Measurements from ENCODE around the gene TGFB1I1. TPM values are rescaled to one million over a fixed set of nuclear protein-coding genes. Genes with fewer than 3 reads are reported as not detected.
A peak's percentile ranks its signal among the peaks of the same experiment; 100 is the strongest.

The TGFB1I1 gene
- total RNA-seq, 1 experiment from 2014 or later = 8.7 TPM

DNA sequence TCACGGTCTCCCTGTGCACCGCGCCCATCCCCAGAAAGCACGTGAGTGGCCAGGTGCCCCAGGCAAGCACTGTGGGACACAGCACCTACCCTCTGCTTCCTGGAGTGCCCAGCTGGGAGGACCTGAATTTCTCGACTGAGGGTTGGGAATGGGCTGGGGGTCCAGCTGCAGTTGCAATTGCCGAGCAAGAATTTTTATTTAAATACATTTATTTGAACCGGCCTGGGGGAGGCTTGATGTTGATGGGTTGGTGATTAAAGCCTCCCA, 17.3 kb downstream of the TGFB1I1 start (continued):
- TF ChIP-seq ELF1 (IDR thresholded peaks at IDR 0.05; ENCODE audit: borderline replicate concordance, low read depth) = no peak

DNA sequence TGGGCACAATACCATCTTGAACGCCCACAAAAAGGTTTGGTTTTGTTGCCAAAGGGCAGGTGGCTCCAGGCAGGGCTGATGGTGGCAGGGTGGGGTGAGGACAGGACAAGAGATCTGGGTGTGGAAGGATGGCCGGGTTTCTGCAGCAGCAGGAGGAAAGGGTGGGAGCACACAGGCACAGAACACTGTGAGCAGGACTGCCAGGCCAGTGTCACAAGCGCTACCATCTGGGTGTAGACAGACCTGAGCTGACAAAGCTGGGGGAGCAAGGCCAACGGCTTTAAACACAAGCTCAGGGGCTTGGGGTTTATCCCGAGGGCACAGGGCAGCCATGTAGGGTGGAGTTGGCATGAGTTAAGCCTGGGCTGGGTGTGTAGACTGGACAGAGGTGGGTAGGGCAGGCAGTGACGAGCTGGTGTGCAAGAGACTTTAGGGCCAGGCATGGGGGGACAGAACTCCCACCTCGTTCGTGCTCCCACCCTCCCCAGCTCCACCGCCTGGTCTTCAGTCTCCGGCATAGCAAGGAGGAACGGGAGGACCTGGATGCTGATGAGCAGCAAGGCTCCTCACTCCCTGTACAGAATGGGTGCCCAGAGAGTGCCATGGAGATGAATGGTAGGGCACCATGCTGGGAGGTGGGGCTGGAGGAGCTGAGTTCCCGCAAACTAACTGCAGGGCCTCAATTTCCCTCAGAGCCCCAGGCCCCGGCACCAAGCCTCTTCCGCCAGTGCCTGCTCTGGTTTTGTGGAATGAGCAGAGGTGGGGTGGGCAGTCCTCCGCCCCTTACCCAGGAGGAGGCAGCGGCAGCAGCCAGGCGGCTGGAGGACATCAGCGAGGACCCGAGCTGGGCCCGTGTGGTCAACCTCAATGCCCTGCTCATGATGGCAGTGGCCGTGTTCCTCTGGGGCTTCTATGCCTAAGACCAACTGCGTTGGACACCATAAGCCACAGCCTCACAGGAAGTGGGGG, 17.9 kb downstream of the TGFB1I1 start:
- no peak overlapping the region for H3K4me3 ChIP-seq (replicated peaks in 1 of 2; ENCODE audit: low read depth in 1 of 2, low read length in 2 of 2)
- no peak overlapping the region for H3K9ac ChIP-seq (ENCODE audit: low read length)
- DNase-seq (ENCODE audit: low read depth, low spot score) (no peak), ATAC-seq (no peak)
- H3K4me1 ChIP-seq (ENCODE audit: control insufficient read depth in 1 of 2, insufficient read depth in 2 of 2, low read length in 2 of 2) = peaks cover 2 to 14% of the 10 kb centered on the region in 2 experiments; a peak in 2 of 4 replicates
- H3K79me2 ChIP-seq (ENCODE audit: insufficient read depth, low read length) = no peaks in the 10 kb centered on the region
- no peaks in the 10 kb centered on the region for H3K9me3 ChIP-seq (ENCODE audit: control insufficient read depth in 1 of 2, insufficient read depth in 1 of 2, low read depth in 1 of 2, low read length in 2 of 2)
- no peak overlapping the region for H3K27ac ChIP-seq (ENCODE audit: low read depth, low read length)
- intact Hi-C loops (cut with micrococcal nuclease) = no loop called here
- no peaks in the 10 kb centered on the region for H4K20me1 ChIP-seq (ENCODE audit: insufficient read depth)
- no peak overlapping the region for H3K4me2 ChIP-seq (ENCODE audit: low read length)
- no peaks in the 10 kb centered on the region for H3K27me3 ChIP-seq (ENCODE audit: insufficient read depth, low read length)
- no peak overlapping the region for H2AFZ ChIP-seq (ENCODE audit: low read depth, low read length, poor library complexity, severe bottlenecking)
- no peaks in the 10 kb centered on the region for H3K9me2 ChIP-seq (ENCODE audit: insufficient read depth)
- BruUV-seq (replicated peaks) = TSS peak; percentile 22
- POLR2A ChIA-PET = no interaction called here
- RAD21 ChIA-PET (ENCODE audit: low non-redundant PET in 1 of 2, low total read pairs in 2 of 2, uncharacterized antibody in 2 of 2, unreplicated experiment in 2 of 2) = no interaction called here
- peaks cover 2 to 4% of the 10 kb centered on the region in 2 experiments; a peak in 2 of 4 replicates for H3K36me3 ChIP-seq (ENCODE audit: control insufficient read depth in 1 of 2, insufficient read depth in 2 of 2, low read length in 2 of 2)
- CTCF ChIA-PET = no interaction called here
- TF ChIP-seq CEBPB (IDR thresholded peaks at IDR 0.05; ENCODE audit: low read depth) (no peak), POLR2AphosphoS5 (IDR thresholded peaks at IDR 0.05; ENCODE audit: low read depth, low read length) (no peak; the same call in 1 of the 2 replicates), POLR2A (IDR thresholded peaks at IDR 0.05; ENCODE audit: borderline replicate concordance, extremely low read depth, insufficient read depth, insufficient read length) (no peak), EZH2phosphoT487 (IDR thresholded peaks at IDR 0.05; ENCODE audit: borderline replicate concordance) (no peak), EZH2 (IDR thresholded peaks at IDR 0.05) (no peak), FOSL1 (IDR thresholded peaks at IDR 0.05; ENCODE audit: low read depth) (no peak), ZNF274 (IDR thresholded peaks at IDR 0.05; ENCODE audit: low read depth, low read length) (no peak), EGR1 (IDR thresholded peaks at IDR 0.05; ENCODE audit: low read depth) (no peak), SP1 (IDR thresholded peaks at IDR 0.05; ENCODE audit: low read depth) (no peak), ELF1 (IDR thresholded peaks at IDR 0.05; ENCODE audit: borderline replicate concordance, low read depth) (no peak), SRF (IDR thresholded peaks at IDR 0.05; ENCODE audit: low read depth) (no peak), RAD21 (IDR thresholded peaks at IDR 0.05; ENCODE audit: low read depth) (no peak), ZFX (IDR thresholded peaks at IDR 0.05) (no peak), CBX3 (IDR thresholded peaks at IDR 0.05; ENCODE audit: low read depth) (no peak), TCF7L2 (IDR thresholded peaks at IDR 0.05; ENCODE audit: borderline replicate concordance, extremely low read depth, insufficient read depth, insufficient read length) (no peak)
- TF ChIP-seq, protein P1, sequence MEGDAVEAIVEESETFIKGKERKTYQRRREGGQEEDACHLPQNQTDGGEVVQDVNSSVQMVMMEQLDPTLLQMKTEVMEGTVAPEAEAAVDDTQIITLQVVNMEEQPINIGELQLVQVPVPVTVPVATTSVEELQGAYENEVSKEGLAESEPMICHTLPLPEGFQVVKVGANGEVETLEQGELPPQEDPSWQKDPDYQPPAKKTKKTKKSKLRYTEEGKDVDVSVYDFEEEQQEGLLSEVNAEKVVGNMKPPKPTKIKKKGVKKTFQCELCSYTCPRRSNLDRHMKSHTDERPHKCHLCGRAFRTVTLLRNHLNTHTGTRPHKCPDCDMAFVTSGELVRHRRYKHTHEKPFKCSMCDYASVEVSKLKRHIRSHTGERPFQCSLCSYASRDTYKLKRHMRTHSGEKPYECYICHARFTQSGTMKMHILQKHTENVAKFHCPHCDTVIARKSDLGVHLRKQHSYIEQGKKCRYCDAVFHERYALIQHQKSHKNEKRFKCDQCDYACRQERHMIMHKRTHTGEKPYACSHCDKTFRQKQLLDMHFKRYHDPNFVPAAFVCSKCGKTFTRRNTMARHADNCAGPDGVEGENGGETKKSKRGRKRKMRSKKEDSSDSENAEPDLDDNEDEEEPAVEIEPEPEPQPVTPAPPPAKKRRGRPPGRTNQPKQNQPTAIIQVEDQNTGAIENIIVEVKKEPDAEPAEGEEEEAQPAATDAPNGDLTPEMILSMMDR (IDR thresholded peaks at IDR 0.05 in 2 of 3, conservative IDR thresholded peaks at IDR 0.05 in 1 of 3; ENCODE audit: borderline replicate concordance in 1 of 3, insufficient read depth in 1 of 3, low read depth in 2 of 3, low read length in 2 of 3) = no peak
- TF ChIP-seq, protein P2, sequence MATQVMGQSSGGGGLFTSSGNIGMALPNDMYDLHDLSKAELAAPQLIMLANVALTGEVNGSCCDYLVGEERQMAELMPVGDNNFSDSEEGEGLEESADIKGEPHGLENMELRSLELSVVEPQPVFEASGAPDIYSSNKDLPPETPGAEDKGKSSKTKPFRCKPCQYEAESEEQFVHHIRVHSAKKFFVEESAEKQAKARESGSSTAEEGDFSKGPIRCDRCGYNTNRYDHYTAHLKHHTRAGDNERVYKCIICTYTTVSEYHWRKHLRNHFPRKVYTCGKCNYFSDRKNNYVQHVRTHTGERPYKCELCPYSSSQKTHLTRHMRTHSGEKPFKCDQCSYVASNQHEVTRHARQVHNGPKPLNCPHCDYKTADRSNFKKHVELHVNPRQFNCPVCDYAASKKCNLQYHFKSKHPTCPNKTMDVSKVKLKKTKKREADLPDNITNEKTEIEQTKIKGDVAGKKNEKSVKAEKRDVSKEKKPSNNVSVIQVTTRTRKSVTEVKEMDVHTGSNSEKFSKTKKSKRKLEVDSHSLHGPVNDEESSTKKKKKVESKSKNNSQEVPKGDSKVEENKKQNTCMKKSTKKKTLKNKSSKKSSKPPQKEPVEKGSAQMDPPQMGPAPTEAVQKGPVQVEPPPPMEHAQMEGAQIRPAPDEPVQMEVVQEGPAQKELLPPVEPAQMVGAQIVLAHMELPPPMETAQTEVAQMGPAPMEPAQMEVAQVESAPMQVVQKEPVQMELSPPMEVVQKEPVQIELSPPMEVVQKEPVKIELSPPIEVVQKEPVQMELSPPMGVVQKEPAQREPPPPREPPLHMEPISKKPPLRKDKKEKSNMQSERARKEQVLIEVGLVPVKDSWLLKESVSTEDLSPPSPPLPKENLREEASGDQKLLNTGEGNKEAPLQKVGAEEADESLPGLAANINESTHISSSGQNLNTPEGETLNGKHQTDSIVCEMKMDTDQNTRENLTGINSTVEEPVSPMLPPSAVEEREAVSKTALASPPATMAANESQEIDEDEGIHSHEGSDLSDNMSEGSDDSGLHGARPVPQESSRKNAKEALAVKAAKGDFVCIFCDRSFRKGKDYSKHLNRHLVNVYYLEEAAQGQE (IDR thresholded peaks at IDR 0.05; ENCODE audit: low read depth) = no peak
- TF ChIP-seq, protein P3, sequence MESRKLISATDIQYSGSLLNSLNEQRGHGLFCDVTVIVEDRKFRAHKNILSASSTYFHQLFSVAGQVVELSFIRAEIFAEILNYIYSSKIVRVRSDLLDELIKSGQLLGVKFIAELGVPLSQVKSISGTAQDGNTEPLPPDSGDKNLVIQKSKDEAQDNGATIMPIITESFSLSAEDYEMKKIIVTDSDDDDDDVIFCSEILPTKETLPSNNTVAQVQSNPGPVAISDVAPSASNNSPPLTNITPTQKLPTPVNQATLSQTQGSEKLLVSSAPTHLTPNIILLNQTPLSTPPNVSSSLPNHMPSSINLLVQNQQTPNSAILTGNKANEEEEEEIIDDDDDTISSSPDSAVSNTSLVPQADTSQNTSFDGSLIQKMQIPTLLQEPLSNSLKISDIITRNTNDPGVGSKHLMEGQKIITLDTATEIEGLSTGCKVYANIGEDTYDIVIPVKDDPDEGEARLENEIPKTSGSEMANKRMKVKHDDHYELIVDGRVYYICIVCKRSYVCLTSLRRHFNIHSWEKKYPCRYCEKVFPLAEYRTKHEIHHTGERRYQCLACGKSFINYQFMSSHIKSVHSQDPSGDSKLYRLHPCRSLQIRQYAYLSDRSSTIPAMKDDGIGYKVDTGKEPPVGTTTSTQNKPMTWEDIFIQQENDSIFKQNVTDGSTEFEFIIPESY (IDR thresholded peaks at IDR 0.05; ENCODE audit: extremely low read depth, insufficient replicate concordance, low read length) = no peak

Measured in HCT116 (cell line).